ENCODE results near the gene OR8D2.

DNA sequence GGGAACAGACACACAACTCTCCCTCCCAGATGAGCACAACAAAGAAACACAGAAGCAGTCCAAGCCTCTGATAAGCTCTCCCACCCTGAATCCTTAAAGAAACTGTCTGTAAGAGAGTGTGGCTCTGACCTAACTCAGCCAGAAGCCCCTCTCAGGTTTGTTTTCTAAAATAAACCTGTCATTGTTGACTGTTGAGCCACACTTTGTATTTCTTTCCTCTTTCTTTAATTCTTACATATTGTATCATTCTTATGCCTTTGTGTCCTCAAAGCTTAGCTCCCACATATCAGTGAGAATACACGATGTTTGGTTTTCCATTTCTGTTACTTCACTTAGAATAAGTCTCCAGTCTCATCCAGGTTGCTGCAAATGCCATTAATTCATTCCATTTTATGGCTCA is 7.8 kb upstream of the OR8D2 start:
- TF ChIP-seq, protein P1, sequence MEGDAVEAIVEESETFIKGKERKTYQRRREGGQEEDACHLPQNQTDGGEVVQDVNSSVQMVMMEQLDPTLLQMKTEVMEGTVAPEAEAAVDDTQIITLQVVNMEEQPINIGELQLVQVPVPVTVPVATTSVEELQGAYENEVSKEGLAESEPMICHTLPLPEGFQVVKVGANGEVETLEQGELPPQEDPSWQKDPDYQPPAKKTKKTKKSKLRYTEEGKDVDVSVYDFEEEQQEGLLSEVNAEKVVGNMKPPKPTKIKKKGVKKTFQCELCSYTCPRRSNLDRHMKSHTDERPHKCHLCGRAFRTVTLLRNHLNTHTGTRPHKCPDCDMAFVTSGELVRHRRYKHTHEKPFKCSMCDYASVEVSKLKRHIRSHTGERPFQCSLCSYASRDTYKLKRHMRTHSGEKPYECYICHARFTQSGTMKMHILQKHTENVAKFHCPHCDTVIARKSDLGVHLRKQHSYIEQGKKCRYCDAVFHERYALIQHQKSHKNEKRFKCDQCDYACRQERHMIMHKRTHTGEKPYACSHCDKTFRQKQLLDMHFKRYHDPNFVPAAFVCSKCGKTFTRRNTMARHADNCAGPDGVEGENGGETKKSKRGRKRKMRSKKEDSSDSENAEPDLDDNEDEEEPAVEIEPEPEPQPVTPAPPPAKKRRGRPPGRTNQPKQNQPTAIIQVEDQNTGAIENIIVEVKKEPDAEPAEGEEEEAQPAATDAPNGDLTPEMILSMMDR (IDR thresholded peaks at IDR 0.05), result no peak
- TF ChIP-seq POLR2A (IDR thresholded peaks at IDR 0.05), result no peak

All from Peyer's patch (tissue), 4 donors.